ENCODE results near the gene MBD5. TPM values are rescaled to one million over a fixed set of nuclear protein-coding genes. Genes with fewer than 3 reads are reported as not detected.

Gene MBD5
- total and polyA plus RNA-seq, 7 donors: 2.3 to 81.1 (median 67.0) TPM

- Histone ChIP-seq H3K27me3 (no peaks in the 10 kb centered on the region), H3K36me3 (no peaks in the 10 kb centered on the region), H3K9me3 (no peaks in the 10 kb centered on the region), H3K27ac (no peak overlapping the region), H3K4me3 (no peak overlapping the region), H3K4me1 (peaks cover 0 to 8% (median 6%) of the 10 kb centered on the region in 4 donors)
- intact Hi-C loops (cut with DNase I): no loop called here
- TF ChIP-seq CTCF (IDR thresholded peaks at IDR 0.05) (no peak), POLR2A (IDR thresholded peaks at IDR 0.05) (no peak), EP300 (IDR thresholded peaks at IDR 0.05) (no peak), POLR2AphosphoS5 (IDR thresholded peaks at IDR 0.05) (no peak)
- WGBS, 2 donors: 87 to 88% methylated on average over 2 of the region's 2 CpGs
- no peak for DNase-seq
Observed at GRCh38 chr2:148207111-148207510, 186.2 kb downstream of the MBD5 start.

- Histone ChIP-seq H3K36me3 (no peaks in the 10 kb centered on the region), H3K9me3 (no peaks in the 10 kb centered on the region), H3K27ac (no peak overlapping the region), H3K4me3 (no peak overlapping the region), H3K4me1 (peaks cover 0 to 8% (median 6%) of the 10 kb centered on the region in 4 donors), H3K27me3 (no peaks in the 10 kb centered on the region)
- WGBS, 2 donors: 94 to 96% methylated on average over 2 of the region's 2 CpGs
- TF ChIP-seq CTCF (IDR thresholded peaks at IDR 0.05) (no peak), POLR2AphosphoS5 (IDR thresholded peaks at IDR 0.05) (no peak), POLR2A (IDR thresholded peaks at IDR 0.05) (no peak), EP300 (IDR thresholded peaks at IDR 0.05) (no peak)
- intact Hi-C loops (cut with DNase I): no loop called here
- no peak for DNase-seq
Observed at GRCh38 chr2:148209603-148210002, 188.7 kb downstream of the MBD5 start.

GRCh38 chr2:148218326-148219075, 197.6 kb downstream of the MBD5 start:
- Histone ChIP-seq H3K4me1 (peaks cover 0 to 8% (median 0%) of the 10 kb centered on the region in 4 donors), H3K4me3 (no peak overlapping the region), H3K36me3 (no peaks in the 10 kb centered on the region), H3K27me3 (no peaks in the 10 kb centered on the region), H3K27ac (no peak overlapping the region), H3K9me3 (peaks cover 0 to 9% (median 4%) of the 10 kb centered on the region in 4 donors)
- DNase-seq: no peak
- 84 to 91% methylated on average over 5 of the region's 5 CpGs for WGBS, 2 donors
- TF ChIP-seq EP300 (IDR thresholded peaks at IDR 0.05) (no peak), POLR2AphosphoS5 (IDR thresholded peaks at IDR 0.05) (no peak), CTCF (IDR thresholded peaks at IDR 0.05) (no peak), POLR2A (IDR thresholded peaks at IDR 0.05) (no peak)
- intact Hi-C loops (cut with DNase I): no loop called here

DNA sequence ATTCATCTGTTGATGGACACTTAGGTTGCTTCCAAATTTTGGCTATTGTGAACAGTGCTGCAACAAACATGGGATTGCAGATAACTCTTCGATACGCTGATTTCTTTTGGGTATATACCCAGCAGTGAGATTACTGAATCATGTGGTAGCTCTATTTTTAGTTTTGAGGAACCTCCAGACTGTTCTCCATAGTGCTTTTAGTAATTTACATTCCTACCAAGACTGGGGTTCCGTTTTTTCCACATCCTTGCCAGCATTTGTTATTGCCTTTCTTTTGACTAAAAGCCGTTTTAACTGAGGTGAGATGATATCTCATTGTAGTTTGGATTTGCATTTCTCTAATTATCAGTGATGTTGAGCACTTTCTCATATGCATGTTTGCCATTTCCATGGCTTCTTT, 200.3 kb downstream of the MBD5 start:
- H3K4me3 ChIP-seq: no peak overlapping the region
- H3K27me3 ChIP-seq: no peaks in the 10 kb centered on the region
- no peak for DNase-seq
- WGBS, 2 donors: 95 to 97% methylated on average over 4 of the region's 4 CpGs
- H3K4me1 ChIP-seq: peaks cover 0 to 8% (median 0%) of the 10 kb centered on the region in 4 donors
- no peaks in the 10 kb centered on the region for H3K36me3 ChIP-seq
- intact Hi-C loops (cut with DNase I): no loop called here
- TF ChIP-seq POLR2A (IDR thresholded peaks at IDR 0.05) (no peak), POLR2AphosphoS5 (IDR thresholded peaks at IDR 0.05) (no peak), EP300 (IDR thresholded peaks at IDR 0.05) (no peak), CTCF (IDR thresholded peaks at IDR 0.05) (no peak)
- H3K27ac ChIP-seq: no peak overlapping the region
- H3K9me3 ChIP-seq: peaks cover 0 to 9% (median 4%) of the 10 kb centered on the region in 4 donors
